ENCODE measurements around the gene KCNE4. TPM values are rescaled to one million over a fixed set of nuclear protein-coding genes. Genes with fewer than 3 reads are reported as not detected.

KCNE4 gene
- total and polyA plus RNA-seq, 9 of the 15 experiments (the other 6 are each of a cell fraction or from before 2014, with no cell fraction given): not detected

GRCh38 chr2:223026357-223027110, 25.5 kb upstream of the KCNE4 start (continued):
- TF ChIP-seq ZBTB5 (IDR thresholded peaks at IDR 0.05): no peak
- no peak for TF ChIP-seq ATF6 (CRISPR knock-in tag; IDR thresholded peaks at IDR 0.05)
- no peak for TF ChIP-seq HMG20B (CRISPR knock-in tag; IDR thresholded peaks at IDR 0.05)
- no peak for TF ChIP-seq CBFA2T3 (IDR thresholded peaks at IDR 0.05)
- TF ChIP-seq MAX (CRISPR knock-in tag; IDR thresholded peaks at IDR 0.05): no peak
- TF ChIP-seq KDM1A (IDR thresholded peaks at IDR 0.05): 0 out of 4 replicates have a peak, but pooled peaks of 1 of the 2 experiments have one; percentile 24
- no peak for TF ChIP-seq ZNF780A (CRISPR knock-in tag; IDR thresholded peaks at IDR 0.05)
- TF ChIP-seq FOXK2 (conservative IDR thresholded peaks at IDR 0.05 in 1 of 2, IDR thresholded peaks at IDR 0.05 in 1 of 2; ENCODE audit: low read depth in 2 of 2): no peak
- no peak for TF ChIP-seq KHSRP (IDR thresholded peaks at IDR 0.05)
- no peak for TF ChIP-seq ZNF511 (CRISPR knock-in tag; IDR thresholded peaks at IDR 0.05)
- TF ChIP-seq RFX5 (IDR thresholded peaks at IDR 0.05; ENCODE audit: low read depth, low read length): no peak
- no peak for TF ChIP-seq STAT5B (CRISPR knock-in tag; IDR thresholded peaks at IDR 0.05)
- no peak for TF ChIP-seq SRSF1 (IDR thresholded peaks at IDR 0.05; ENCODE audit: low read depth, low read length)
- no peak for TF ChIP-seq ZKSCAN3 (CRISPR knock-in tag; IDR thresholded peaks at IDR 0.05)
- TF ChIP-seq ZBTB12 (CRISPR knock-in tag; IDR thresholded peaks at IDR 0.05): no peak
- no peak for TF ChIP-seq NBN (IDR thresholded peaks at IDR 0.05; ENCODE audit: low read depth)
- TF ChIP-seq ZNF184 (CRISPR knock-in tag; IDR thresholded peaks at IDR 0.05): no peak
- no peak for TF ChIP-seq BRF1 (IDR thresholded peaks at IDR 0.05; ENCODE audit: borderline replicate concordance, extremely low read depth, insufficient read length)
- TF ChIP-seq YBX1 (IDR thresholded peaks at IDR 0.05): no peak
- no peak for TF ChIP-seq THAP12 (CRISPR knock-in tag; IDR thresholded peaks at IDR 0.05)
- no peak for TF ChIP-seq RBM14 (IDR thresholded peaks at IDR 0.05; ENCODE audit: borderline replicate concordance, insufficient read depth, low read depth, low read length)
